Testis (tissue), 2 donors: ENCODE data around the gene POLR1E.

Experiments used
- POLR2A ChIP-seq: fragments of 450-650 bp; IDR thresholded peaks from one replicate; pipeline ENCODE4 v1.6.1; 2017; ENCODE audit warnings: antibody characterized with exemption, mild to moderate bottlenecking, moderate library complexity
- TF ChIP-seq, protein P1 (sequence below), 3 experiments: fragments of 450-650 bp in 2 of 3; fragments of 200-600 bp in 1 of 3; sonication (generic) in 1 of 3; IDR thresholded peaks; one replicate each; pipeline ENCODE4 v1.5.1; 2016 to 2019; ENCODE audit warnings: antibody characterized with exemption in 3 of 3, mild to moderate bottlenecking in 2 of 3, moderate library complexity in 1 of 3

- TF ChIP-seq, protein P1, sequence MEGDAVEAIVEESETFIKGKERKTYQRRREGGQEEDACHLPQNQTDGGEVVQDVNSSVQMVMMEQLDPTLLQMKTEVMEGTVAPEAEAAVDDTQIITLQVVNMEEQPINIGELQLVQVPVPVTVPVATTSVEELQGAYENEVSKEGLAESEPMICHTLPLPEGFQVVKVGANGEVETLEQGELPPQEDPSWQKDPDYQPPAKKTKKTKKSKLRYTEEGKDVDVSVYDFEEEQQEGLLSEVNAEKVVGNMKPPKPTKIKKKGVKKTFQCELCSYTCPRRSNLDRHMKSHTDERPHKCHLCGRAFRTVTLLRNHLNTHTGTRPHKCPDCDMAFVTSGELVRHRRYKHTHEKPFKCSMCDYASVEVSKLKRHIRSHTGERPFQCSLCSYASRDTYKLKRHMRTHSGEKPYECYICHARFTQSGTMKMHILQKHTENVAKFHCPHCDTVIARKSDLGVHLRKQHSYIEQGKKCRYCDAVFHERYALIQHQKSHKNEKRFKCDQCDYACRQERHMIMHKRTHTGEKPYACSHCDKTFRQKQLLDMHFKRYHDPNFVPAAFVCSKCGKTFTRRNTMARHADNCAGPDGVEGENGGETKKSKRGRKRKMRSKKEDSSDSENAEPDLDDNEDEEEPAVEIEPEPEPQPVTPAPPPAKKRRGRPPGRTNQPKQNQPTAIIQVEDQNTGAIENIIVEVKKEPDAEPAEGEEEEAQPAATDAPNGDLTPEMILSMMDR (IDR thresholded peaks at IDR 0.05), result no peak
- no peak for TF ChIP-seq POLR2A
These were observed 11.6 kb downstream of the POLR1E start for GRCh38 chr9:37497320-37497719.
